GM21447 (cell line): ENCODE data around the gene CDH20.

Experiments
- ATAC-seq: cut with Tn5 transposase; IDR thresholded peaks from one replicate; pipeline ENCODE4 v1.9.1; 2021; ENCODE audit not compliant: unreplicated experiment

CDH20 gene

GRCh38 chr18:61333271-61333745 is at the start of gene CDH20:
TSS of gene CDH20 (plus strand) at chr18:61333430.
- no peak for ATAC-seq

- ATAC-seq = no peak
These were observed 49.2 kb upstream of the CDH20 start for GRCh38 chr18:61284039-61284438.

GRCh38 chr18:61285777-61286176 is 47.5 kb upstream of the CDH20 start:
- no peak for ATAC-seq

- ATAC-seq = no peak
These were observed 46.4 kb upstream of the CDH20 start for GRCh38 chr18:61286867-61287266.

- no peak for ATAC-seq
These were observed 42.6 kb upstream of the CDH20 start for GRCh38 chr18:61290616-61291015.

- ATAC-seq = no peak
These were observed 40.8 kb upstream of the CDH20 start for GRCh38 chr18:61292280-61293035.

- ATAC-seq = no peak
These were observed 38.1 kb upstream of the CDH20 start for GRCh38 chr18:61295153-61295552.

- no peak for ATAC-seq
These were observed 25.2 kb upstream of the CDH20 start for GRCh38 chr18:61308004-61308403.

- ATAC-seq = no peak
These were observed 24.3 kb upstream of the CDH20 start for GRCh38 chr18:61308795-61309393.

GRCh38 chr18:61322265-61322873 is 10.9 kb upstream of the CDH20 start:
- peak; percentile 91 for ATAC-seq

- ATAC-seq = no peak
These were observed 9.3 kb upstream of the CDH20 start for GRCh38 chr18:61323951-61324350.

- no peak for ATAC-seq
These were observed 6.8 kb upstream of the CDH20 start for GRCh38 chr18:61326407-61326806.

- no peak for ATAC-seq
These were observed 3.8 kb upstream of the CDH20 start for GRCh38 chr18:61329398-61329797.

- ATAC-seq = no peak
These were observed 2.2 kb upstream of the CDH20 start for GRCh38 chr18:61331051-61331450.

GRCh38 chr18:61333746-61334490 is 688 bp downstream of the CDH20 start:
- no peak for ATAC-seq

- ATAC-seq = no peak
These were observed 1.2 kb downstream of the CDH20 start for GRCh38 chr18:61334491-61334850.

- no peak for ATAC-seq
These were observed 1.9 kb downstream of the CDH20 start for GRCh38 chr18:61334951-61335683.

GRCh38 chr18:61335684-61336555 is 2.7 kb downstream of the CDH20 start:
- ATAC-seq = no peak

GRCh38 chr18:61336766-61337165 is 3.5 kb downstream of the CDH20 start:
- no peak for ATAC-seq

GRCh38 chr18:61337527-61337926 is 4.3 kb downstream of the CDH20 start:
- no peak for ATAC-seq
